K562 (cell line): ENCODE results near the gene ZMIZ1. TPM values are rescaled to one million over a fixed set of nuclear protein-coding genes. Genes with fewer than 3 reads are reported as not detected.

Experiments
- ADNP ChIP-seq: fragments of 200-800 bp; sonication (Bioruptor generic); IDR thresholded peaks from 2 replicates; pipeline ENCODE4 v1.6.1; 2016; ENCODE audit warnings: missing genetic modification characterization, missing compliant biosample characterization
- BCOR ChIP-seq: fragments of 450-650 bp; IDR thresholded peaks from 2 replicates; pipeline ENCODE4 v1.6.1; 2016
- CHD1 ChIP-seq: fragments of 200-600 bp; sonication (generic); IDR thresholded peaks from one replicate; pipeline ENCODE4 v1.6.1; 2012; ENCODE audit warnings: mild to moderate bottlenecking, moderate library complexity, low read length, inconsistent platforms
- DLX4 ChIP-seq: fragments of 250-450 bp; sonication (Bioruptor Pico); IDR thresholded peaks from 2 replicates; pipeline ENCODE4 v1.6.1; 2021; ENCODE audit warnings: mild to moderate bottlenecking
- KDM4B ChIP-seq, 2 experiments: fragments of 450-650 bp in 1 of 2; sonication (generic) in 1 of 2; IDR thresholded peaks; 2 replicates each; pipeline ENCODE4 v1.6.1; 2016 to 2017; ENCODE audit warnings: borderline replicate concordance in 2 of 2, antibody characterized with exemption in 1 of 2, low read depth in 1 of 2, mild to moderate bottlenecking in 1 of 2
- KLF1 ChIP-seq: fragments of 450-650 bp; IDR thresholded peaks from 2 replicates; pipeline ENCODE4 v1.6.1; 2016; ENCODE audit warnings: missing genetic modification characterization, missing compliant biosample characterization
- MED1 ChIP-seq: sonication (generic); formaldehyde crosslinking; IDR thresholded peaks from 2 replicates; pipeline ENCODE4 v1.8.1; 2023; ENCODE audit warnings: missing genetic modification reagents, borderline replicate concordance
- MIER1 ChIP-seq: fragments of 450-650 bp; IDR thresholded peaks from 2 replicates; pipeline ENCODE4 v1.6.1; 2016; ENCODE audit warnings: antibody characterized with exemption, mild to moderate bottlenecking, low read depth
- MITF ChIP-seq: IDR thresholded peaks from 2 replicates; pipeline ENCODE4 v1.6.1; 2014; ENCODE audit warnings: antibody characterized with exemption
- POLR3G ChIP-seq: IDR thresholded peaks from 2 replicates; pipeline ENCODE4 v1.6.1; 2011; ENCODE audit not compliant: insufficient read length, insufficient replicate concordance; ENCODE audit errors: extremely low read depth
- PRMT5 ChIP-seq: sonication (generic); formaldehyde crosslinking; IDR thresholded peaks from 2 replicates; pipeline ENCODE4 v1.5.0; 2020; ENCODE audit warnings: missing genetic modification reagents
- RAD21 ChIP-seq, 2 experiments: fragments of 250-450 bp in 1 of 2; fragments of 450-650 bp in 1 of 2; sonication (Bioruptor Pico) in 1 of 2; formaldehyde crosslinking in 1 of 2; IDR thresholded peaks in 1 of 2; conservative IDR thresholded peaks in 1 of 2; 2 replicates each; pipeline versions ENCODE4 v1.4.0 to v1.8.0; 2020 to 2022; ENCODE audit warnings: mild to moderate bottlenecking in 2 of 2, moderate library complexity in 1 of 2
- RB1 ChIP-seq: fragments of 450-650 bp; IDR thresholded peaks from 2 replicates; pipeline ENCODE4 v1.6.1; 2017; ENCODE audit warnings: low read depth, mild to moderate bottlenecking
- SMAD3 ChIP-seq: fragments of 450-650 bp; formaldehyde crosslinking; conservative IDR thresholded peaks from 2 replicates; pipeline ENCODE4 v1.4.0; 2020; ENCODE audit warnings: mild to moderate bottlenecking
- ZNF76 ChIP-seq: fragments of 250-450 bp; sonication (Bioruptor Pico); IDR thresholded peaks from 2 replicates; pipeline ENCODE4 v1.4.0; 2020; ENCODE audit warnings: mild to moderate bottlenecking, moderate library complexity, borderline replicate concordance
- polyA plus RNA-seq, 8 experiments: library from polyadenylated mRNA; depleted of rRNA in 4 of 8; stranded (reverse) in 5 of 8; unstranded in 3 of 8; fragments of >200 nt; fragmentation: Nextera tagmentation in 2 of 8; fragmentation: Illumina TruSeq in 1 of 8; extraction: Ambion mirVana in 2 of 8; extraction: Trizol in 1 of 8; gene quantifications; 2 replicates each; pipeline versions ENCODE4 v1.2.1 to v1.2.3, GENCODE V29; 2011 to 2014; ENCODE audit warnings: inconsistent platforms in 1 of 8, missing spikeins in 1 of 8
- total RNA-seq, 7 experiments: library from RNA; depleted of rRNA in 6 of 7; stranded (reverse); fragments of >200 nt in 6 of 7; fragmentation: Illumina TruSeq in 2 of 7; extraction: Trizol in 2 of 7; gene quantifications; 2 replicates each; pipeline versions ENCODE4 v1.2.1 to v1.2.3, GENCODE V29; 2011 to 2021; ENCODE audit warnings: low replicate concordance in 1 of 7
- TF ChIP-seq, protein P1 (sequence below), 2 experiments: fragments of 450-650 bp; IDR thresholded peaks; 2 replicates each; pipeline ENCODE4 v1.6.1; 2016; ENCODE audit warnings: mild to moderate bottlenecking in 2 of 2, borderline replicate concordance in 1 of 2, low read depth in 1 of 2, moderate library complexity in 1 of 2

Gene ZMIZ1
- total and polyA plus RNA-seq, 9 of the 15 experiments (the other 6 are each of a cell fraction or from before 2014, with no cell fraction given) = 1.0 to 37.3 (median 4.3) TPM

DNA sequence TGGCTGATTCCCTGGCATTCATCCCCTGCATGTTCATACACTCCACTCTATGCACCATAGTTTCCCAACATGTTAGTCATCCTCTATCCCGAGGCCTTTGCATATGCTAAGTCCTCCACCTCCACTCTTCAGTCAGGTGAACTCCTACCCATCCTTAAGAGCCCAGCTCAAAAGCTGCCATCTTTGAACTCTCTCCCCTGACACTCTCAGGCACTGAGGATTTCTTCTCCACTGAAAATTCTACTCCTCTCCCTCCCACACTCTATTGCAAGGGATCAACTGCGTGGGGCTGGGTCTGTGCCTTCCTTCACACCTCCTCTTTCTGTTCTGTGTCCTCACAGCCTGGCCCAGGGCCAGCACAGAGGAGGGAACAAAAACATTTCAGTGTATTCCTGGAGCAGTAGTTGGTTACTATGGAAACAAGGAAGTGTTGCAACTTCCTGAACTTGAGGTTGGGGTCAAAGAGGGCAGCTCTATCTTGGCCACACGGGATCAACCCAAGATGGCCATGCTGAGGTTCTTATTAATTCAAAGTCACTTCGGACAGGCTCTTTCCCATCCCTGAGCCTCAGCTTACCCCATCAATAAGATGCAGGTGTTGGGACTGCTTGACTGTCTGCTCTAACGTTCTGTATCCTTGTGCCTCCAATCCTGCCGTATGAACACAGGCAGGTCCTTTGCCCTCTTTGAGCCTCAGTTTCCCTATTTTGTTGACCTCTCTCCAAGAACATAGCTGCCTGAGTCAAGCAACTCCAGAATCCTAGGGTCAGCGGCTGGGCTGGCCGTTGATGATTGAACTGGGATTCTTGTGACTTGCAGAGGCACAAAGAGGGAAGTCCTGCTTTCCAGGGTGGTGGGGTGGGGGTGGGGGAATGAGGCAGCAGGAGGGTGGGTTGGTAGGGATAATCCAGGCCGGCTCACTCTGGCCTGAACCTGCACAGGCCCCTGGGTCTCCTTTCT lies 15.5 kb downstream of the ZMIZ1 start (continued):
- TF ChIP-seq PRMT5 (CRISPR knock-in tag) (no peak), RB1 (no peak), MITF (no peak; the same call in 1 of the 2 replicates), DLX4 (CRISPR knock-in tag) (no peak), ZNF76 (CRISPR knock-in tag) (peak; percentile 97), MED1 (CRISPR knock-in tag) (no peak), POLR3G (no peak), RAD21 (CRISPR knock-in tag; conservative IDR thresholded peaks at IDR 0.05 in 1 of 2, IDR thresholded peaks at IDR 0.05 in 1 of 2) (peak; percentile 17 to 20; a peak in 2 of 4 replicates), BCOR (0 out of 2 replicates have a peak, but pooled peaks have one; percentile 38), KDM4B (IDR thresholded peaks at IDR 0.05; ENCODE audit: borderline replicate concordance in 2 of 2, low read depth in 1 of 2) (no peak), SMAD3 (peak; percentile 96), CHD1 (no peak), KLF1 (tag) (peak; percentile 84), ADNP (no peak), MIER1 (no peak)
- TF ChIP-seq, protein P1, sequence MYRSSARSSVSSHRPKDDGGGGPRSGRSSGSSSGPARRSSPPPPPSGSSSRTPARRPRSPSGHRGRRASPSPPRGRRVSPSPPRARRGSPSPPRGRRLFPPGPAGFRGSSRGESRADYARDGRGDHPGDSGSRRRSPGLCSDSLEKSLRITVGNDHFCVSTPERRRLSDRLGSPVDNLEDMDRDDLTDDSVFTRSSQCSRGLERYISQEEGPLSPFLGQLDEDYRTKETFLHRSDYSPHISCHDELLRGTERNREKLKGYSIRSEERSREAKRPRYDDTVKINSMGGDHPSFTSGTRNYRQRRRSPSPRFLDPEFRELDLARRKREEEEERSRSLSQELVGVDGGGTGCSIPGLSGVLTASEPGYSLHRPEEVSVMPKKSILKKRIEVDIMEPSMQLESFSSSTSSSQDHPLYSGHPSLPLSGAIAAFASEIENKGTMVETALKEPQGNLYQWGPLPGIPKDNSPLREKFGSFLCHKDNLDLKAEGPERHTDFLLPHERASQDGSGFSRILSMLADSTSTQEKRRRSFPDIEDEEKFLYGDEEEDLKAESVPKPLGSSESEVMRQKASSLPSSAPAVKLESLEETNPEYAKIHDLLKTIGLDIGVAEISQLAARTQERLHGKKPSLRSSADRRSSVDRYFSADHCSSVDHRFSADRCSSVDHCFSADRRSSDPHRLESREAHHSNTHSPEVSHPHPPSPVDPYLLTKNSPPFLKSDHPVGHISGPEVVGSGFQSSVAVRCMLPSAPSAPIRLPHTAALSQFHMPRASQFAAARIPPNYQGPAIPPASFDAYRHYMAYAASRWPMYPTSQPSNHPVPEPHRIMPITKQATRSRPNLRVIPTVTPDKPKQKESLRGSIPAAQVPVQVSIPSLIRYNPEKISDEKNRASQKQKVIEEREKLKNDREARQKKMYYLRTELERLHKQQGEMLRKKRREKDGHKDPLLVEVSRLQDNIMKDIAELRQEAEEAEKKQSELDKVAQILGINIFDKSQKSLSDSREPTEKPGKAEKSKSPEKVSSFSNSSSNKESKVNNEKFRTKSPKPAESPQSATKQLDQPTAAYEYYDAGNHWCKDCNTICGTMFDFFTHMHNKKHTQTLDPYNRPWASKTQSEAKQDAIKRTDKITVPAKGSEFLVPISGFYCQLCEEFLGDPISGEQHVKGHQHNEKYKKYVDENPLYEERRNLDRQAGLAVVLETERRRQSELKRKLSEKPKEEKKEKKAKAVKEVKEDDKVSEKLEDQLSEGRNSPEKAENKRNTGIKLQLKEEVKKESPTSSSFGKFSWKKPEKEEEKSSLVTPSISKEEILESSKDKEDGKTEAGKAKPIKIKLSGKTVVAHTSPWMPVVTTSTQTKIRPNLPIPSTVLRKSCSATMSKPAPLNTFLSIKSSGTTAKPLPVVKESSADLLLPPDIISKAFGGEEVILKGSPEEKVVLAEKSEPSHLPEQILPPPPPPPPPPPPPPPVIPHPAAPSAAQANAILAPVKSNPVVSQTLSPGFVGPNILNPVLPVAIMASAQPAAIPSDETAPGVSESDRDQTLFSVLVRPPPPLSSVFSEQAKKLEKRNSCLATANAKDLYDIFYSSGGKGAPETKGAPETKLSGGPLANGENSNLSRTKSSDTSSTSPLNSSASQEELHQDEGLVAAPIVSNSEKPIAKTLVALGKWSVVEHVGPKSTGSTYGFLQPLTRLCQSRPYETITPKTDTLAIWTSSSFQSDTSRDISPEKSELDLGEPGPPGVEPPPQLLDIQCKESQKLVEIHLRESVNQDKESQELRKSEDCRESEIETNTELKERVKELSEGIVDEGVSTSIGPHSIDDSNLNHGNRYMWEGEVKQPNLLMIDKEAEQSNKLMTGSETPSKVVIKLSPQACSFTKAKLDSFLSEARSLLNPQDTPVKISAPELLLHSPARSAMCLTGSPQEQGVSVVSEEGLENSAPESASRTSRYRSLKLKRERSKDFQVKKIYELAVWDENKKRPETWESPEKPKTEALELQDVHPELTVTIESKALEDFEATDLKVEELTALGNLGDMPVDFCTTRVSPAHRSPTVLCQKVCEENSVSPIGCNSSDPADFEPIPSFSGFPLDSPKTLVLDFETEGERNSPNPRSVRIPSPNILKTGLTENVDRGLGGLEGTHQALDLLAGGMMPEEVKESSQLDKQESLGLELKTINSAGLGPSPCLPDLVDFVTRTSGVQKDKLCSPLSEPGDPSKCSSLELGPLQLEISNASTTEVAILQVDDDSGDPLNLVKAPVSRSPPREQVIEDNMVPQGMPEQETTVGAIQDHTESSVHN (IDR thresholded peaks at IDR 0.05; ENCODE audit: borderline replicate concordance in 1 of 2, low read depth in 1 of 2) = peak in 1 of 2 experiments; percentile 31; a peak in 1 of 4 replicates
